Daoy (cell line): ENCODE results near the gene CAGE1. TPM values are rescaled to one million over a fixed set of nuclear protein-coding genes. Genes with fewer than 3 reads are reported as not detected.
A peak's percentile ranks its signal among the peaks of the same experiment; 100 is the strongest.
"Not testable (repeated sequence)": the region's sequence is repeated elsewhere in the genome, so short reads cannot be mapped to it uniquely, and the experiment has no call there.

Experiments
- DNase-seq: peaks from one replicate; pipeline ENCODE4 v3.0.0-alpha.2; 2015; ENCODE audit warnings: low read depth
- total RNA-seq: library from RNA; depleted of rRNA; stranded (reverse); fragments of >200 nt; shearing (Covaris generic); gene quantifications from 2 replicates; pipeline ENCODE4 v1.2.3, GENCODE V29; 2014

CAGE1 gene
- total RNA-seq, 1 experiment from 2014 or later = 0.11 TPM

- no peak for DNase-seq
Observed at GRCh38 chr6:7409740-7410139, 20.2 kb upstream of the CAGE1 start.

GRCh38 chr6:7406743-7407142 lies 17.2 kb upstream of the CAGE1 start:
- no peak for DNase-seq

GRCh38 chr6:7404546-7404945 lies 15.0 kb upstream of the CAGE1 start:
- no peak for DNase-seq

- DNase-seq = no peak
Observed at GRCh38 chr6:7402716-7403115, 13.2 kb upstream of the CAGE1 start.

- DNase-seq = no peak
Observed at GRCh38 chr6:7401075-7401474, 11.5 kb upstream of the CAGE1 start.

- DNase-seq = no peak
Observed at GRCh38 chr6:7392402-7392801, 2.9 kb upstream of the CAGE1 start.

GRCh38 chr6:7391151-7391550 lies 1.6 kb upstream of the CAGE1 start:
- no peak for DNase-seq

- DNase-seq = no peak
Observed at GRCh38 chr6:7390226-7390878, 810 bp upstream of the CAGE1 start.

- DNase-seq = no peak
Observed at GRCh38 chr6:7389162-7389450, 436 bp downstream of the CAGE1 start.

GRCh38 chr6:7381092-7381491 lies 8.4 kb downstream of the CAGE1 start:
- no peak for DNase-seq

GRCh38 chr6:7378740-7379139 lies 10.8 kb downstream of the CAGE1 start:
- DNase-seq = no peak

- DNase-seq = no peak
Observed at GRCh38 chr6:7377961-7378360, 11.6 kb downstream of the CAGE1 start.

- no peak for DNase-seq
Observed at GRCh38 chr6:7373739-7374138, 15.8 kb downstream of the CAGE1 start.

GRCh38 chr6:7367408-7367807 lies 22.1 kb downstream of the CAGE1 start:
- no peak for DNase-seq

GRCh38 chr6:7351916-7352315 lies 37.6 kb downstream of the CAGE1 start:
- not testable (repeated sequence) for DNase-seq

GRCh38 chr6:7350591-7350990 lies 39.0 kb downstream of the CAGE1 start:
- DNase-seq = not testable (repeated sequence)

- DNase-seq = peak; percentile 81
Observed at GRCh38 chr6:7347551-7347997, 42.0 kb downstream of the CAGE1 start.

GRCh38 chr6:7344773-7345450 lies 44.6 kb downstream of the CAGE1 start:
- DNase-seq = not testable (repeated sequence)

- DNase-seq = no peak
Observed at GRCh38 chr6:7343546-7344475, 45.7 kb downstream of the CAGE1 start.

GRCh38 chr6:7341989-7342742 lies 47.4 kb downstream of the CAGE1 start:
- peak; percentile 36 for DNase-seq

GRCh38 chr6:7341271-7341670 lies 48.3 kb downstream of the CAGE1 start:
- no peak for DNase-seq
